M059J (cell line): Measurements from ENCODE around the gene INA. TPM values are rescaled to one million over a fixed set of nuclear protein-coding genes. Genes with fewer than 3 reads are reported as not detected.

Experiments used
- DNase-seq: peaks from one replicate; pipeline ENCODE4 v3.0.0-alpha.2; 2012; ENCODE audit warnings: low read depth
- total RNA-seq: library from RNA; depleted of rRNA; stranded (reverse); fragments of >200 nt; shearing (Covaris generic); gene quantifications from 2 replicates; pipeline ENCODE4 v1.2.3, GENCODE V29; 2014

Gene INA
- total RNA-seq, 1 experiment from 2014 or later = not detected

DNA sequence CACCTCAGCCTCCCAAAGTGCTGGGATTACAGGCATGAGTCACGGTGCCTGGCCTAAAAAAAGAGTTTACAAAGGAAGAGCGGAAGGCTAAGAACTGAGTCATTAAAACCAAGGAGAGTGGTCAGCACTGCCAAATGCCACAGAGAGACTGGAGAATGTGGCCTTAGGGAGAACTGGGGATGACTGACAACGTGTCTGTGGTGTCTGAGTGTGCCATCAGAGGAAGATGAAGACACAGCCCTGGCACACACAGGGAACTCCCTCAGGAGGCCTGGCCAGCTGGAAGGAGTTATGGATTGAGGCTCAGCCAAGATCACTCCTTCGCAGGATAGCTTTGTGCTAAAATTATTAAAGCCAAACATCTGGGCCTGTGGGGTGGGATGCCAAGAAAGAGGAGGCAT lies 3.9 kb upstream of the INA start:
- DNase-seq = peak; percentile 100

DNA sequence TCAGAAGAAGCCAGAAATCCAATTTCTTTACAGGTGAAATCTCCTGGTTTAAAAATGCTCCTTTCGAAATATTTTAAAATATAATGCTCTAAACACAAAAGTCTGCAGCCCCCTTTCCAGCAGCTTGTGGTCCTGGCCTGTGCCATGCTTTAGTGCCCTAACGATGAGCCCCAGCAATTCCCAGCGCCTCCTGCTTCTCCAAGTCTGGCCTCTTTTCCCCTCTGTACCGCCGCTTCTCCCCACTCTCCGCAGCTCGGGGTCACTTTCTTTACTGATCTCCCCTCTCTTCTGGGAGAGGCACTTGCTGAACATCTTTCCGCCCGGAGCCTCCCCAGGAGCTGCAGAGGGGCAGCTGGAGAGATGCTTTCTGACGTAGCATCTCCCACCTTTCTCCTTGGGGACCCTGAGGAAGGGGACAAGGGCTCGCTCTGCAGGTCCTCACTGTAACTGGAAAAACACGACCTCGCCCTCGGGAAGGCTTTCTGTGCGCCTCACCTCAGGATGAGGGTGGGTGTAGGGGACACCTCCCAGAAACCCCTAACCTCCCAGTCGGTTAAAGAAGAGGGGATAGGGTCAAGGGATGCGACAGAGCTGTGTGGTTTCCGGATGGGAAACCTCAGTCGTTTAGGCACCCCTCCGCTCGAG lies 565 bp upstream of the INA start:
- DNase-seq = no peak

DNA sequence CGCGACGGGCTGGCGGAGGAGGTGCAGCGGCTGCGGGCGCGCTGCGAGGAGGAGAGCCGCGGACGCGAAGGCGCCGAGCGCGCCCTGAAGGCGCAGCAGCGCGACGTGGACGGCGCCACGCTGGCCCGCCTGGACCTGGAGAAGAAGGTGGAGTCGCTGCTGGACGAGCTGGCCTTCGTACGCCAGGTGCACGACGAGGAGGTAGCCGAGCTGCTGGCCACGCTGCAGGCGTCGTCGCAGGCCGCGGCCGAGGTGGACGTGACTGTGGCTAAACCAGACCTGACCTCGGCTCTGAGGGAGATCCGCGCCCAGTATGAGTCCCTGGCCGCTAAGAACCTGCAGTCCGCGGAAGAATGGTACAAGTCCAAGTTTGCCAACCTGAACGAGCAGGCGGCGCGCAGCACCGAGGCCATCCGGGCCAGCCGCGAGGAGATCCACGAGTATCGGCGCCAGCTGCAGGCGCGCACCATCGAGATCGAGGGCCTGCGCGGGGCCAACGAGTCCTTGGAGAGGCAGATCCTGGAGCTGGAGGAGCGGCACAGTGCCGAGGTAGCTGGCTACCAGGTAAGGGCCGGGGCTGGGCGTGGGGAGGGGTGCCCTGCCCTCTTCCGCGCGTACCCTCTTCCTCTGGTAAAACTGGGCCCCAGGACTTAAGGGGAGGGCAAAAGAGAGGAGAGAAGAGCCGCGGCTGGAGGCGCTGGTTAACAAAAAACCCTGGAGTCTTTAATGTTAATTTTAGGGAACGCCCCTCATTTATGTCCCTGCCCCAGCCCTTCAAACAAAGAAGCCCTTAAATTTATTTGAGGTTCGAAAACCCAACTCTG lies 987 bp downstream of the INA start:
- DNase-seq = no peak

DNA sequence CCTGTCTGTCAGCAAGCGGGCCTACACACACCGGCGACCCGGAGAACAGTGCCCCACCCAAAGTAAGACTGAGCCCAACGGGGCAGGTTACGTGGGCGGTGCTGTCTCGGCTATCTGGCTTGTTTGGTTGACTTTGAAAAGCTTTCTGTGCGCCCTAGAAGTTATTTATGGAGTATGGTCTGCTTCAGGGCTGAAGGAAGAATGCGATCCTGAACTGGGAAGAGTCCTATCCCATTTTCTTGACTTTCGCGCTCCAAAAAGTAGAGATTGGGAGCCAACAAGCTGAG lies 1.5 kb downstream of the INA start:
- no peak for DNase-seq

DNA sequence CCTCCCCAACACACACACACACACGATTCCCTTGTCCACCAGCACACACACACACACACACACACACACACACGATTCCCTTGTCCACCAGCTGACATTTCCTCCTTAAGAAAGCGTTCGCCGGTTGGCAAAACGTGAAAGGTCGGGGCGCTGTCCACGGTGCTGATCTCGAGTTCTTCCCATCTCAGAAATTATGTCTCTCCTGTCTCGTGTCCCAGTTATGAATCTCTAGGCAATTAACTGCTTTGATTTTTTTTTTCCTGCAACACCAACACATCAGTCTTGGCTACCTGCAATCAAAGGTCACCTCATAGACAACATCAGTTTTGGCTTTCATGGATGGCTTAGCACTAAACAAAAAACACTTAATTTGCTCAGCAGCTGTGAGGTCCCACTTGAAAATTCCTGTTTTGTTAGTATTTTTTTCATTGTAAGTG lies 1.9 kb downstream of the INA start:
- peak; percentile 17 for DNase-seq

DNA sequence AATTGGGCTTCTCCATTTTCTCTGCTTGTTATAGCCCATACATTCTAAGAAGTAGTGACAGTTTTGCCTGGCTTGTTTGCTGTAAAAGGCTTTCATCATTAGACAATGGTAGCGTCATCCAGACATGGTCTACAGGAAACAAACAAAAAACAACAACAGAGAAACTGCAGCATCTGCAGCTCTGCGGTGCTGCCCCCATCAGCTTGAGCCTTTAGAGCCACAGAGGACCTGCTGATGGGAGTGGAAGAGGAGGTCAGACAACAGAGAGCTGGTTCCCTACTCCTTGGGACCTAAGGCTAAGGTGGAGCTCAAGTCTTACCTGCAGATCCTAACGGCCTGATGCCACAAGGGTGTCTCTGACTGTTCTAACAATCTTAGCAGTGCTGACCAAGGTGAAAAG lies 3.1 kb downstream of the INA start:
- no peak for DNase-seq

DNA sequence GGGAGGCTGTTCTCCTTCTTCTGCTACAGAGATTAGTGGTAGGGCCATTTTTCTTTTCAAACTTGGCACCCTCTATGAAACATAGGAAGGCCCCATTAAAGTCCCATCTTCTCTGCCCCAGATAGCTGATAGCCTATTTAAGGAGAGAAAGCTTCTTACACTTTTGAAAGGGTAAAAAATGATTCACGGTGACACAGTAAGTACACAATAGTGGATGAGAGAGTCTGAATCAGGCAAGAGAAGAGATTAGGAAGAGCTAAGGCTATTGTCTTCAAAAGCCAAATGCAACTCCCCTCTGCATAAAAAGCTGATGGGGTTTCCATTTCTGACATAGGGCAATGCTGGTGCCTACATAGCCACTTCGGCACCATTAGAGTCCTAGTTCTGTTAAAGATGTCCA lies 3.6 kb downstream of the INA start:
- DNase-seq = no peak

DNA sequence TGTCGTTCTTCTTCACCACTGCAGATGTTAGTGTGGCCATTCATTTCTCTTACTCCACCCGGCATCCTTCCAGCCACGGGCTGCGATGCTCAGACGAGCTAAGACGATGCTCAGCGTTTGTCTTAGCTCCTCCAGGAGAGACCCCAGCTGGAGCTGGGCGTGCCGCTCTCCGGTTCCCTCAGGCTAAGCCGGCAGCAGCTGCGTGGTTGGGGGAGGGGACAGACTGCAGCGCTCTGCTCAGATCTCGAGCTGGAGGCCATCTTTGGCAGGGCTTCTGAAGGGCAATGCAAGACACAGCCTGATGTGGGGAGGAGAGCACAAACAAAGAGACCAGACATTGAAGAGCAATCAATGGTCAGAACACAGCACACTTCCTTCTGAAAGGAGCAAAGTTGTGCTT lies 4.8 kb downstream of the INA start:
- no peak for DNase-seq

DNA sequence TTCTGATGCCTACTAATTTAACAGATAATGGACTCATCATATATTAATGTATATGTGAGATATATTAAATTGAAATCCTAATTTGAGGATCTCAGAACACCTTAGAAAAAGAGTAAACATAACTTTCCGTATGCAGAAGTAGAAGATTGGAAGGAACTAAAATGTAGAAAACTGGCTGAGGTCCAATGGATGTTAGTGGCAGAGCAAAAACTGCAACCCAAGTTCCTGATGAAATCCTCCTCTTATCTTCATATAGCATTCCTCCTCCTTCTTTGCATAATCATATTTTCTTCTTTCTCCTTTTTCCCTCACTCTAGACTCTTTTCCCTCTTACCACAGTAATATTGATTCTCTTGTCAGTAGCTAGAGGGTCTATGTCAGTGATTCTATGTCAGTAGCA lies 6.0 kb downstream of the INA start:
- no peak for DNase-seq

DNA sequence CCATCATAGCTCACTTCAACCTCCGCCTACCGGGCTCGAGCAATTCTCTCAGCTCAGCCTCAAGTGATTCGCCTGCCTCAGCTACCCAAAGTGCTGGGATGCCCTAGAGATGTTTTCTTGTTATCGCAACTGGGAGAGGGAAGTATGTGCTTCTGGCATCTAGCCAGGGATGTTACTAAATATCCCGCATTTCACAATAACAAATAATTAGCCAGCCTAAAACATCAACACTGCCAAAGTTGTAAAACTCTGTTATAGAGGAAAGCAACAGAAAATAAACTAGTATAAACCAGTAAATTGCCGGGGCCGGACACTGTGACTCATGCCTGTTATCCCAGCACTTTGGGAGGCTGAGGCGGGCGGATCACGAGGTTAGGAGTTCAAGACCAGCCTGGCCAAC lies 7.2 kb downstream of the INA start:
- DNase-seq = peak; percentile 68

DNA sequence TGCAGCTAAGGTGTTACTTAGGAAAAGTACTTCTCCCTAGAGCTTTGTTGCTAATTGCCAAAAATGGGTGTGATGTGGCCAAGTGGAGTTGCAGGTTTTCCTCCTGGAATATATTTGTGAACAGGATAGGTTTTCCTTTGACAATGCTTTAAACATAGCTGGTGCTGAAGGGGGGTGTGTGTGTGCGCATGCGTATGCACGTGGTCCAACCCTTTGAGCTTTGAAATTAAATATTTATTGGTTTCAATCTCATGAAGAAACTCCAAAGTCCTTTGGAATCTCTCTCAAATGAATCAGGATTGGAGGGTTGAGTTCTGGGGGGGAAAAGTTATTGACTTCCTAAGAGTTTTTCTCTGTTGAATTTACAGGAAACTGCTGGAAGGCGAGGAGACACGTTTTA lies 11.1 kb downstream of the INA start:
- no peak for DNase-seq

DNA sequence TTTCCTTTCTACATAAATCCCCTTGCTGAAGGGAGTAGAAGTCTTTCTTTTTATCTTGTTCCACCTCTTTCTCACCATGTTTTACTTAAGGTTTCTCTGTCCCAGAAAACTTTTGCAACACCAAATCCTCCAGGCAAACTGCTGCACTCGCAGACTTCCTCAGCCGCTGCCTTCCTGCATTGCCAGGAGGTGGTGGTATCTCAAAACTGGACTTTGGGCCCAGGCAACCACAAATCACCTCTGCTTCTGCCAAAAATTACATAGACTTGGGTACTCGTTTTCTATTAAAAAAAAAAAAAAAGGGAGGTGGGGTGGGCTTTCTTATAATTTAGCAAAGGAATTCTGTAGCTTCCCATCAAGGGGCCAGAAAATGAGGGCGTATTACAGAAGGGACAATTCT lies 14.7 kb downstream of the INA start:
- DNase-seq = no peak

DNA sequence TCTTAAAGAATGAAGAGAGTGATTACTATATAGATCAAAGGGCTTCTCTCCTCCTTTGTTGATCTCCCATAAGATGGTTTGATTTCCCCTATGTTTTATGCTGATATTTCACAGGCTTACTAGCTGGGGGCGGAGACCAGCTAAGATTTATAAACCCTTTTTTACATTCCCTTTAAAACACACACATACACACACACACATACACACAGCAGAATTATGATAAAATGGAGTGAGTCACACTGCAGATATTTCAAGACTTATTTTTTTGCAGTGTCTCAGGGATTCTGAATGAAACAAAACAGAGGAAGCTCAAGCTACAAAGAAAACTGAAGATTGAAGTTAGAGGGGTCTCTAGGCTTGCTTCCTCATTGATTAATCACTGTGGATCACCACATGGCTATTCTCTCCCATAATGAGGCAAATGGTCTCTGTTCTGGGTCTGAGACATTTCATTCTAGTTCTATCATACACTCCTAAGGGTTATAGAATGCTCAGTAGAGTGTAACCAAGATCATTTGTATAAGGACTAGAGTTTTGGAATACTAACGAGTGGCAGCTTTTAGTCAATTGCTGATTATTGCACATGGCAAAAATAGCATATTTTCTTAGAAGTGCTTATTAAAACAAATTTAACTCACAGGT lies 18.6 kb downstream of the INA start:
- DNase-seq = peak; percentile 48

DNA sequence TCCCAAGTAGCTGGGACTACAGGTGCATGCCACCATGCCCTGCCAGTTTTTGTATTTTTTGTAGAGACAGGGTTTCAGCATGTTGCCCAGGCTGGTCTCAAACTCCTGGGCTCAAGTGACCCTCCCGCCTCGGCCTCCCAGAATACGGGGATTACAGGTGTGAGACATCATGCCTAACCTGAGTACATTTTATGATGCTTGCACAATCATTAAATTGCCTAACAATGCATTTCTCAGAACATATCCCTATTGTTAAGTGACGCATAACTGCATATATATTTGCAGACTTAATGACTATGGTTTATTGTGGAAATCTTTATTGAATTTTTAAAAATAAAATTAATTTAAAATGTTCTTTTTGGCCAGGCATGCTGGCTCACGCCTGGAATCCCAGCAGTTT lies 30.7 kb downstream of the INA start:
- no peak for DNase-seq

DNA sequence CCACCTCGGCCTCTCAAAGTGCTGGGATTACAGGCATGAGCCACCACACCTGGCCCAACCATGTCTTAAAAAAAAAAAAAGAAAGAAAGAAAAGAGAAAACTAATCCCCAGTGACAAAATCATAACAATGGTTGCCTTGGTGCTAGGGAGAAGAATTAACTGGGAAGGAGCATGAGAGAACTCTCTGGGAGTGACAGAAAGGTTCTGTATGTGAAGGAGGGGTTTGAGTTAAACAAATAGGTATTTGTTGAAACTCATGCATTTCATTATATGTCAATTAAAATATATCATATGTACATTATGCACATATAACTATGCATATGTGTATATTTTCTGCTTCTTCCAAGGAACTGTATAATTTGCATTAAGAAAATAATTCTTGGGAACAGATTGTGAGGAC lies 33.3 kb downstream of the INA start:
- no peak for DNase-seq

DNA sequence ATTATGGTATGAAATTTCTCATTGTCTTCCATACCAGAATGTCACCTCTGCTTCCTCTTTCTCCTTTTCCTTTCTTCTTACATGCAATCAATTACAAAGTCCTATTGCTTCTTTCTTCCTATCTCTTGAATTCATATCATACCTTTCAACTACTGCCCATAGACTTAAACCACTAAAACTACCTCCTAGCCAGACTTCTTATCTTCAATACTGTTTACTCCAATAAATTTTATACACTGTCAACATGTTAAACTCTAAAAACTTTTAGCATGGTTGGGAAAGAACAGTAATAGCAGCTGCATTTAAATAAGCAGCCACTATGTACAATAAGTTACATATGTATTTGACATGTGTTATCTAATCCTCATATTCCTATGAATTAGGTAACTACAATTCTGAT lies 39.1 kb downstream of the INA start:
- DNase-seq = no peak

DNA sequence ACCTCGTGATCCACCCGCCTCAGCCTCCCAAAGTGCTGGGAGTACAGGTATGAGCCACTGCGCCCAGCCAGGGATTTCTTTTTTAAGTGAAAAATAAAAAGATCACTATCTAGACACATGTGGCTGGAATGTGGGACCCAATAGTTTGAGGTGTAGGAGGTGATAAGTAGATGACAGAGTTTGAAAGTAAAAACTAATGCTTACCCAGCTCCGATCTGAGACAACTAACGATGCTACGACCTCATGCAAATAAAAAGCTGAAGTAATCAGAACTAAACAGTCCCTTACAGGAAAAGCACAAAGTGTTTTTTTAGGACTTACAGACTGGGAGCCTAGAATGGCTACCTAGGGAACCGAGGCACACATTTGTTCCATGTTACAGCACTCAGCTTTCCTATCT lies 51.0 kb downstream of the INA start:
- DNase-seq = no peak

DNA sequence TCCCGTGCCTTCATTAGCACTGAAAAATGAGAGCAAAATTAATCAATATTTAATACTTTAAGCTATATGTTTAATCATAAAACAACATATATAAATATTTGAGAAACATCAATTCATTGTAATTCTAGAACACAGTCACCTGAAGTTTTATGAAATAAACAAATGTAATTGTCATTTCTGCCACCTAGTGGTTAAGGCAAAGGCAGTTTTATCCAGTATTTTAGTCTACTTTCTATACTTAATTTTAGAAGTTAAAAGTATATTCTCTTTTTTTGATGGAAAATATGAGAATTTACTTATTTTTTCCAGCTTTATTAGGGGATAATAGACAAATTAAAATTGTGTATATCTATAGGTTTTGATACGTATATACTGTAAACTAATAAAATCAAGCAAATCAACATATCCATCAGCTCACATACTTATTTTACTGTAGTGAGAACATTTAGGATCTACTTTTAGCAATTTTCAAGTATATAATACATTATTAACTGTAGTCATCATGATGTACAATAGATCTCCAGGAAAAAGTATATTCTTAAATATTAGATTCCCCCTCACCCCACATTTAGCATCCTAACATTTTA lies 57.1 kb downstream of the INA start:
- DNase-seq = peak; percentile 31

DNA sequence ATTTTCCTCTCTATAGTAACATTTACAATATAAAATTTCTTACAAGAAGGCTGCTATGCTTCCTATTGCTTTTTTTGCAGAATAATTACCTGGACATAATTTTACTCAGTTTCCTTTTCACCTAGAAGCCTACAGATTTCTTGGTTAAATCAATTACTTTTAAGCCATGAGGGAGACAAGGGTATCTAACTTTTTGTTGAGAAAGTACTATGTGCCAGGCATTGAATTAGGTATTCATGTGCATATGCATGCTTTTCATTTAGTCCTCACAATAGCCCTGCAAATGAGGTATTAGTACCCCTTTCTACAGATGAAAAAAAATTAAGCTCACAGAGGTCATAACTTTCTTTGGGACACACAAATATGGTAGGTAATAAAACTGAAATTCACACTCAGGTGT lies 57.6 kb downstream of the INA start:
- no peak for DNase-seq

DNA sequence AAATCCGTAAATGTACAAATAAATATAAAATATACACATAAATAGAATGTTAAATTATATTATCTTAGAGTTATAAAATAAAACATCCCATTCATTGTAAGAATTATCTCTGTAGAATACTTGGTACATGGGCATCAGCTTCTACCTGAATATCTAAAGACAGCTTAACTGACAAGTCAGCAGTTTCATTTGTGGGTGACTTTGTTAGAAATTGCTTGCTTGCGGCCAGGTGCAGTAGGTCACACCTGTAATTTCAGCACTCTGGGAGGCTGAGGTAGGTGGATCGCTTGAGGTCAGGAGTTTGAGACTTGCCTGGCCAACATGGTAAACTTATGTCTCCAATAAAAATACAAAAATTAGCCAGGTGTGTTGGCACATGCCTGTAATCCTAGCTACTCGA lies 59.4 kb downstream of the INA start:
- DNase-seq = no peak
